IMR-90 (cell line): Measurements from ENCODE around the gene TMEM181. TPM values are rescaled to one million over a fixed set of nuclear protein-coding genes. Genes with fewer than 3 reads are reported as not detected.

Source experiments
- ATAC-seq: fragments of 200-7000 bp; cut with Tn5 transposase; 2 replicates; pipeline ENCODE4 v1.9.1; 2020; ENCODE audit warnings: low read depth, mild to moderate bottlenecking, moderate library complexity
- BruUV-seq: library from RNA; stranded (reverse); fragments of 400-500 nt; replicated peaks from 2 replicates; lab custom pipeline; 2021; lab: Mats Ljungman, UMichigan
- CTCF ChIA-PET: fragments of 300-600 bp; formaldehyde crosslinking; extraction: SDS; loops from one replicate; lab custom pipeline; 2021; ENCODE audit warnings: antibody characterized with exemption; lab: Yijun Ruan, JAX
- POLR2A ChIA-PET: fragments of 300-600 bp; sonication (Branson Sonifier 250); formaldehyde crosslinking; loops from one replicate; lab custom pipeline; 2022; ENCODE audit warnings: antibody characterized with exemption; ENCODE audit not compliant: unreplicated experiment; lab: Charles Lee
- DNase-seq: peaks from one replicate; pipeline ENCODE4 v3.0.0; 2013
- H2AFZ ChIP-seq: replicated peaks from 2 replicates; pipeline ENCODE3; 2013; ENCODE audit warnings: low read length, mild to moderate bottlenecking; ENCODE audit not compliant: poor library complexity
- H2AK5ac ChIP-seq: 2 replicates; pipeline ENCODE4 v1.6.1; 2013; ENCODE audit warnings: low read depth, low read length, inconsistent platforms
- H2AK9ac ChIP-seq: replicated peaks from 2 replicates; pipeline ENCODE3; 2013; ENCODE audit warnings: mild to moderate bottlenecking, low read depth, low read length, moderate library complexity; ENCODE audit not compliant: poor library complexity
- H2BK120ac ChIP-seq: 2 replicates; pipeline ENCODE4 v1.6.1; 2013; ENCODE audit warnings: low read depth, low read length, inconsistent platforms
- H2BK15ac ChIP-seq: 3 replicates; pipeline ENCODE4 v1.6.1; 2013; ENCODE audit warnings: low read depth, low read length, inconsistent platforms
- H2BK20ac ChIP-seq: 2 replicates; pipeline ENCODE4 v1.6.1; 2013; ENCODE audit warnings: low read depth, mild to moderate bottlenecking, inconsistent platforms, low read length, moderate library complexity
- H2BK5ac ChIP-seq: 2 replicates; pipeline ENCODE4 v1.6.1; 2013; ENCODE audit warnings: mild to moderate bottlenecking, low read depth, low read length, inconsistent platforms; ENCODE audit not compliant: poor library complexity, severe bottlenecking
- H3K14ac ChIP-seq: replicated peaks from 2 replicates; pipeline ENCODE4 v1.6.1; 2013; ENCODE audit warnings: low read depth, low read length, inconsistent platforms
- H3K18ac ChIP-seq: 2 replicates; pipeline ENCODE4 v1.6.1; 2013; ENCODE audit warnings: low read depth, low read length, control low read depth
- H3K23ac ChIP-seq: 2 replicates; pipeline ENCODE4 v1.6.1; 2013; ENCODE audit warnings: low read depth, low read length, inconsistent platforms
- H3K27ac ChIP-seq: 2 replicates; pipeline ENCODE4 v1.5.1; 2013; ENCODE audit warnings: mild to moderate bottlenecking, control low read depth, low read length; ENCODE audit not compliant: insufficient read depth
- H3K27me3 ChIP-seq: 2 replicates; pipeline ENCODE4 v1.6.1; 2013; ENCODE audit warnings: low read length; ENCODE audit not compliant: control insufficient read depth, insufficient read depth
- H3K36me3 ChIP-seq: 2 replicates; pipeline ENCODE4 v1.6.1; 2013; ENCODE audit warnings: low read length, mixed read lengths; ENCODE audit not compliant: control insufficient read depth, insufficient read depth
- H3K4ac ChIP-seq: 2 replicates; pipeline ENCODE4 v1.6.1; 2013; ENCODE audit warnings: low read depth, low read length, inconsistent platforms
- H3K4me1 ChIP-seq: 2 replicates; pipeline ENCODE4 v1.6.1; 2013; ENCODE audit warnings: low read length, mixed read lengths; ENCODE audit not compliant: control insufficient read depth, insufficient read depth
- H3K4me2 ChIP-seq: 2 replicates; pipeline ENCODE4 v1.6.1; 2013; ENCODE audit warnings: low read depth, mild to moderate bottlenecking, control low read depth, low read length, moderate library complexity
- H3K4me3 ChIP-seq: 2 replicates; pipeline ENCODE4 v1.5.1; 2013; ENCODE audit warnings: low read depth, mild to moderate bottlenecking, control low read depth, low read length, moderate library complexity; ENCODE audit not compliant: insufficient read depth
- H3K56ac ChIP-seq: 2 replicates; pipeline ENCODE4 v1.6.1; 2013; ENCODE audit warnings: low read length, inconsistent platforms; ENCODE audit not compliant: insufficient read depth; ENCODE audit errors: extremely low read depth
- H3K79me1 ChIP-seq, 2 experiments: 2 replicates each; pipeline ENCODE4 v1.6.1; 2013; ENCODE audit warnings: low read length in 2 of 2, inconsistent platforms in 1 of 2, low read depth in 1 of 2
- H3K9ac ChIP-seq: 2 replicates; pipeline ENCODE4 v1.6.1; 2013; ENCODE audit warnings: low read depth, low read length, control low read depth
- H3K9me1 ChIP-seq: 2 replicates; pipeline ENCODE4 v1.6.1; 2013; ENCODE audit warnings: low read length, inconsistent platforms; ENCODE audit not compliant: insufficient read depth
- H3K9me3 ChIP-seq: 2 replicates; pipeline ENCODE4 v1.6.1; 2013; ENCODE audit warnings: low read length; ENCODE audit not compliant: control insufficient read depth, insufficient read depth
- H4K20me1 ChIP-seq: 2 replicates; pipeline ENCODE4 v1.6.1; 2013; ENCODE audit warnings: low read length, inconsistent platforms; ENCODE audit not compliant: insufficient read depth
- H4K5ac ChIP-seq: 2 replicates; pipeline ENCODE4 v1.6.1; 2013; ENCODE audit warnings: mild to moderate bottlenecking, low read depth, low read length, control low read depth
- H4K8ac ChIP-seq, 2 experiments: 2 replicates each; pipeline ENCODE4 v1.6.1; 2013; ENCODE audit warnings: low read depth in 2 of 2, low read length in 2 of 2, control low read depth in 1 of 2, inconsistent platforms in 1 of 2
- H4K91ac ChIP-seq: 2 replicates; pipeline ENCODE4 v1.6.1; 2013; ENCODE audit warnings: low read depth, low read length, inconsistent platforms; ENCODE audit not compliant: insufficient read depth
- BHLHE40 ChIP-seq: fragments of 150-350 bp; IDR thresholded peaks from 2 replicates; pipeline ENCODE4 v1.6.1; 2016; ENCODE audit warnings: mild to moderate bottlenecking, low read depth, low read length
- CEBPB ChIP-seq: IDR thresholded peaks from 2 replicates; pipeline ENCODE4 v1.6.1; 2012; ENCODE audit warnings: low read depth, low read length, improper control_type of control experiment
- CHD1 ChIP-seq: IDR thresholded peaks from 2 replicates; pipeline ENCODE4 v1.6.1; 2012; ENCODE audit warnings: low read depth, low read length, improper control_type of control experiment
- MAFK ChIP-seq: IDR thresholded peaks from 2 replicates; pipeline ENCODE4 v1.6.1; 2012; ENCODE audit warnings: low read depth, low read length, improper control_type of control experiment
- MXI1 ChIP-seq: IDR thresholded peaks from 2 replicates; pipeline ENCODE4 v1.6.1; 2012; ENCODE audit warnings: low read depth, mild to moderate bottlenecking, low read length, moderate library complexity, borderline replicate concordance
- RAD21 ChIP-seq: IDR thresholded peaks from 2 replicates; pipeline ENCODE4 v1.6.1; 2012; ENCODE audit warnings: low read length, improper control_type of control experiment
- RCOR1 ChIP-seq: IDR thresholded peaks from 2 replicates; pipeline ENCODE4 v1.6.1; 2012; ENCODE audit warnings: mild to moderate bottlenecking, low read length, improper control_type of control experiment; ENCODE audit not compliant: insufficient replicate concordance
- RFX5 ChIP-seq: IDR thresholded peaks from 2 replicates; pipeline ENCODE4 v1.8.0; 2012; ENCODE audit warnings: low read depth, mild to moderate bottlenecking, low read length, moderate library complexity
- SMC3 ChIP-seq: fragments of 150-350 bp; IDR thresholded peaks from 2 replicates; pipeline ENCODE4 v1.6.1; 2016; ENCODE audit warnings: low read depth, mild to moderate bottlenecking, antibody characterized with exemption, low read length, moderate library complexity
- WGBS, 2 experiments: methylation state at CpG; one replicate each; pipeline versions ENCODE4 v1.1.5 to v1.1.7; 2013; ENCODE audit warnings: missing lambda C conversion rate in 2 of 2; ENCODE audit not compliant: insufficient read length in 1 of 2; ENCODE audit errors: extremely low coverage in 2 of 2; 5-methylcytosine and 5-hydroxymethylcytosine counted together
- dilution Hi-C: fragments of 300-500 bp; cut with HindIII; formaldehyde crosslinking; loops from one replicate; pipeline ENCODE4 v1.14.3; 2018; ENCODE audit warnings: low sequenced_read_pairs; ENCODE audit not compliant: unreplicated experiment
- in situ Hi-C: fragments of 300-500 bp; cut with MboI; formaldehyde crosslinking; loops from 3 replicates; pipeline ENCODE4 v1.14.3; 2019; ENCODE audit warnings: low sequenced_read_pairs, inconsistent platforms, mixed read lengths
- intact Hi-C: fragments of 100-400 bp; cut with micrococcal nuclease; formaldehyde crosslinking; loops from 2 replicates; pipeline ENCODE4 v1.10.0; 2022
- polyA plus RNA-seq, 3 experiments: library from polyadenylated mRNA; depleted of rRNA; stranded (reverse); fragments of >200 nt; gene quantifications; 2 replicates each; pipeline ENCODE4 v1.2.3, GENCODE V29; 2012; ENCODE audit warnings: low replicate concordance in 1 of 3
- total RNA-seq: library from RNA; depleted of rRNA; stranded (reverse); fragments of >200 nt; gene quantifications from 2 replicates; pipeline ENCODE4 v1.2.3, GENCODE V29; 2012
- TF ChIP-seq, protein P1 (sequence below): conservative IDR thresholded peaks from 2 replicates; pipeline ENCODE4 v1.5.1; 2012; ENCODE audit warnings: mild to moderate bottlenecking, low read depth, low read length, improper control_type of control experiment
- TF ChIP-seq, protein P2 (sequence below): fragments of 150-350 bp; IDR thresholded peaks from 2 replicates; pipeline ENCODE4 v1.6.1; 2016; ENCODE audit warnings: low read depth, mild to moderate bottlenecking, low read length, moderate library complexity, borderline replicate concordance
- TF ChIP-seq, protein P3 (sequence below): fragments of 150-350 bp; IDR thresholded peaks from 2 replicates; pipeline ENCODE4 v1.6.1; 2017; ENCODE audit warnings: mild to moderate bottlenecking, antibody characterized with exemption, low read length, low read depth

The TMEM181 gene
- total and polyA plus RNA-seq, 2 of the 4 experiments (the other 2 are of a cell fraction) = 22.8 to 27.8 TPM

DNA sequence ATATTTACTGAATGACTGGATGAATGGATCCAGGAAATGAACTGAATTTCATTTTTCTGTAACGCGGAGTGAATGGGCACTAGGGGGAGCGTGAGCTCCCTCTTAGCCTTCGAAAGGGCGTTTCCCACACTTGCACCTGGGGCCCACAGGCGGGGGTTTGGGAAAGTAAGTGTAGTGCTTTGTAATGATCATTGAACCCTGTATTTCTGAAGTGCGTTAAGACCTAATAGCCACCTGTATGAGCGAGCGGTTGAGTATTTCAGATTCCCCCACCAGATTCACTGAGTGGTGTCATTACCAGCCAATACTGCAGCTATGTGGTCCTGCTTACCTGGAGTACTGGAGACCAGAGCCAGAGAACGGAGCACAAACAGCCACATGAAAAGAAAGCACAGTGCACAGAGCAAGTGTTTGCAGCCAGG lies 100.5 kb downstream of the TMEM181 start:
- H2BK5ac ChIP-seq = no peak overlapping the region
- no TSS peak for BruUV-seq
- H3K14ac ChIP-seq = no peak overlapping the region
- no peak overlapping the region for H3K27ac ChIP-seq
- H2AK5ac ChIP-seq = no peak overlapping the region
- no peak overlapping the region for H3K9ac ChIP-seq
- no peak overlapping the region for H2BK120ac ChIP-seq
- no peaks in the 10 kb centered on the region for H3K9me3 ChIP-seq
- CTCF ChIA-PET = interaction anchor here (0.6 to 1.4 kb wide), 3 partner anchors 10 to 29 kb away, joined by 3 to 4 read pairs (median 3); no protein-coding TSS in a partner anchor
- no peak overlapping the region for H3K18ac ChIP-seq
- POLR2A ChIA-PET = no interaction called here
- H4K5ac ChIP-seq = no peak overlapping the region
- TF ChIP-seq RCOR1 = no peak
- TF ChIP-seq MXI1 = no peak
- TF ChIP-seq BHLHE40 = no peak
- no peak for TF ChIP-seq CHD1
- no peak for TF ChIP-seq CEBPB
- TF ChIP-seq RFX5 = no peak
- TF ChIP-seq MAFK = no peak
- TF ChIP-seq, protein P1, sequence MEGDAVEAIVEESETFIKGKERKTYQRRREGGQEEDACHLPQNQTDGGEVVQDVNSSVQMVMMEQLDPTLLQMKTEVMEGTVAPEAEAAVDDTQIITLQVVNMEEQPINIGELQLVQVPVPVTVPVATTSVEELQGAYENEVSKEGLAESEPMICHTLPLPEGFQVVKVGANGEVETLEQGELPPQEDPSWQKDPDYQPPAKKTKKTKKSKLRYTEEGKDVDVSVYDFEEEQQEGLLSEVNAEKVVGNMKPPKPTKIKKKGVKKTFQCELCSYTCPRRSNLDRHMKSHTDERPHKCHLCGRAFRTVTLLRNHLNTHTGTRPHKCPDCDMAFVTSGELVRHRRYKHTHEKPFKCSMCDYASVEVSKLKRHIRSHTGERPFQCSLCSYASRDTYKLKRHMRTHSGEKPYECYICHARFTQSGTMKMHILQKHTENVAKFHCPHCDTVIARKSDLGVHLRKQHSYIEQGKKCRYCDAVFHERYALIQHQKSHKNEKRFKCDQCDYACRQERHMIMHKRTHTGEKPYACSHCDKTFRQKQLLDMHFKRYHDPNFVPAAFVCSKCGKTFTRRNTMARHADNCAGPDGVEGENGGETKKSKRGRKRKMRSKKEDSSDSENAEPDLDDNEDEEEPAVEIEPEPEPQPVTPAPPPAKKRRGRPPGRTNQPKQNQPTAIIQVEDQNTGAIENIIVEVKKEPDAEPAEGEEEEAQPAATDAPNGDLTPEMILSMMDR = peak; percentile 49
- TF ChIP-seq SMC3 = peak; percentile 39
- peak; percentile 40 for TF ChIP-seq RAD21
- TF ChIP-seq, protein P2, sequence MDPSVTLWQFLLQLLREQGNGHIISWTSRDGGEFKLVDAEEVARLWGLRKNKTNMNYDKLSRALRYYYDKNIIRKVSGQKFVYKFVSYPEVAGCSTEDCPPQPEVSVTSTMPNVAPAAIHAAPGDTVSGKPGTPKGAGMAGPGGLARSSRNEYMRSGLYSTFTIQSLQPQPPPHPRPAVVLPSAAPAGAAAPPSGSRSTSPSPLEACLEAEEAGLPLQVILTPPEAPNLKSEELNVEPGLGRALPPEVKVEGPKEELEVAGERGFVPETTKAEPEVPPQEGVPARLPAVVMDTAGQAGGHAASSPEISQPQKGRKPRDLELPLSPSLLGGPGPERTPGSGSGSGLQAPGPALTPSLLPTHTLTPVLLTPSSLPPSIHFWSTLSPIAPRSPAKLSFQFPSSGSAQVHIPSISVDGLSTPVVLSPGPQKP = no peak
- TF ChIP-seq, protein P3, sequence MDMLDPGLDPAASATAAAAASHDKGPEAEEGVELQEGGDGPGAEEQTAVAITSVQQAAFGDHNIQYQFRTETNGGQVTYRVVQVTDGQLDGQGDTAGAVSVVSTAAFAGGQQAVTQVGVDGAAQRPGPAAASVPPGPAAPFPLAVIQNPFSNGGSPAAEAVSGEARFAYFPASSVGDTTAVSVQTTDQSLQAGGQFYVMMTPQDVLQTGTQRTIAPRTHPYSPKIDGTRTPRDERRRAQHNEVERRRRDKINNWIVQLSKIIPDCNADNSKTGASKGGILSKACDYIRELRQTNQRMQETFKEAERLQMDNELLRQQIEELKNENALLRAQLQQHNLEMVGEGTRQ = no peak
- H3K4me3 ChIP-seq = no peak overlapping the region
- H3K9me1 ChIP-seq = peaks cover 8% of the 10 kb centered on the region
- H2AFZ ChIP-seq = no peak overlapping the region
- 86% methylated on average over 1 of the region's 10 CpGs; no CpG with 5 or more reads in 1 of the 2 experiments for WGBS, 2 experiments
- H3K27me3 ChIP-seq = no peaks in the 10 kb centered on the region
- no peak overlapping the region for H2BK15ac ChIP-seq
- in situ Hi-C loops = no loop called here
- no peak overlapping the region for H3K56ac ChIP-seq
- intact Hi-C loops = loop anchor here (5.0 kb wide), 1 partner anchor 37 kb away; no protein-coding TSS in a partner anchor
- ATAC-seq (0 out of 2 replicates have a peak, but pooled peaks have one; percentile 52), DNase-seq (no peak)
- H4K91ac ChIP-seq = no peak overlapping the region
- no peak overlapping the region for H2AK9ac ChIP-seq
- H4K20me1 ChIP-seq = no peaks in the 10 kb centered on the region
- H3K79me1 ChIP-seq = 0 out of 4 replicates have a peak, but pooled peaks cover 0 to 11% of the 10 kb centered on the region in 2 experiments
- H3K23ac ChIP-seq = no peak overlapping the region
- no peak overlapping the region for H4K8ac ChIP-seq
- H3K36me3 ChIP-seq = no peaks in the 10 kb centered on the region
- no peak overlapping the region for H2BK20ac ChIP-seq
- peaks cover 15% of the 10 kb centered on the region for H3K4me1 ChIP-seq
- dilution Hi-C loops = no loop called here
- no peak overlapping the region for H3K4ac ChIP-seq
- no peak overlapping the region for H3K4me2 ChIP-seq
